B cell (primary cell): ENCODE results near the gene RMDN2. TPM values are rescaled to one million over a fixed set of nuclear protein-coding genes. Genes with fewer than 3 reads are reported as not detected.

Source experiments
- ATAC-seq: fragments of 200-7000 bp; cut with Tn5 transposase; one replicate; pipeline ENCODE4 v1.10.0; 2021; ENCODE audit warnings: low read depth, mild to moderate bottlenecking, moderate number of reproducible peaks, moderate library complexity
- CTCF ChIA-PET: fragments of 350-600 bp; sonication (Branson Sonifier 250); formaldehyde crosslinking; loops from one replicate; lab custom pipeline; 2021; ENCODE audit warnings: antibody characterized with exemption, inconsistent platforms; lab: Charles Lee
- POLR2A ChIA-PET: fragments of 350-600 bp; sonication (Branson Sonifier 250); formaldehyde crosslinking; loops from one replicate; lab custom pipeline; 2021; ENCODE audit warnings: antibody characterized with exemption; lab: Charles Lee
- DNase-seq: peaks from one replicate; pipeline ENCODE4 v3.0.0; 2013
- H2AFZ ChIP-seq: 2 replicates; pipeline ENCODE4 v1.6.1; 2012; ENCODE audit warnings: mild to moderate bottlenecking, low read depth, low read length; ENCODE audit not compliant: insufficient read depth, poor library complexity, severe bottlenecking
- H3K27ac ChIP-seq, 2 donors: 1 replicate in 1 of 2; 2 replicates in 1 of 2; pipeline ENCODE4 v1.5.1; 2012 to 2013; ENCODE audit warnings: low read length in 2 of 2, mild to moderate bottlenecking in 2 of 2, moderate library complexity in 1 of 2
- H3K27me3 ChIP-seq, 4 experiments: fragments of 200-600 bp in 1 of 4; sonication (generic) in 1 of 4; replicated peaks in 1 of 4; 1 replicate in 2 of 4; 2 replicates in 2 of 4; pipeline versions ENCODE4 v1.6.1 to v1.7.0; 2013 to 2016; ENCODE audit warnings: low read length in 3 of 4, mild to moderate bottlenecking in 2 of 4, mixed read lengths in 1 of 4, moderate library complexity in 1 of 4; ENCODE audit not compliant: insufficient read depth in 4 of 4, control insufficient read depth in 3 of 4; ENCODE audit errors: control extremely low read depth in 1 of 4
- H3K36me3 ChIP-seq, 2 experiments: replicated peaks in 1 of 2; 1 replicate in 1 of 2; 2 replicates in 1 of 2; pipeline versions ENCODE4 v1.6.1 to v1.7.1; 2013; ENCODE audit warnings: low read length in 1 of 2; ENCODE audit not compliant: insufficient read depth in 2 of 2, control insufficient read depth in 1 of 2; ENCODE audit errors: control extremely low read depth in 1 of 2, extremely low read depth in 1 of 2
- H3K4me1 ChIP-seq, 2 donors: fragments of 200-600 bp in 1 of 2; sonication (generic) in 1 of 2; 1 replicate in 1 of 2; 2 replicates in 1 of 2; pipeline versions ENCODE4 v1.5.1 to v1.6.1; 2013 to 2017; ENCODE audit warnings: low read length in 2 of 2; ENCODE audit not compliant: control insufficient read depth in 2 of 2, insufficient read depth in 2 of 2
- H3K4me2 ChIP-seq: replicated peaks from 2 replicates; pipeline ENCODE3; 2012; ENCODE audit warnings: mild to moderate bottlenecking, low read depth, low read length; ENCODE audit not compliant: poor library complexity, severe bottlenecking
- H3K4me3 ChIP-seq, 5 experiments: fragments of 200-600 bp in 1 of 5; sonication (generic) in 1 of 5; 1 replicate in 3 of 5; 2 replicates in 2 of 5; pipeline versions ENCODE4 v1.5.1 to v1.7.0; 2011 to 2016; ENCODE audit warnings: low read length in 4 of 5, mild to moderate bottlenecking in 4 of 5, low read depth in 2 of 5, control low read depth in 1 of 5, moderate library complexity in 1 of 5; ENCODE audit not compliant: insufficient read depth in 1 of 5; ENCODE audit errors: control extremely low read depth in 1 of 5, extremely low read depth in 1 of 5
- H3K79me2 ChIP-seq: fragments of 200-600 bp; sonication (generic); one replicate; pipeline ENCODE4 v1.6.0; 2016; ENCODE audit warnings: low read length; ENCODE audit not compliant: control insufficient read depth, insufficient read depth
- H3K9ac ChIP-seq: fragments of 200-600 bp; sonication (generic); 2 replicates; pipeline ENCODE4 v1.6.1; 2017; ENCODE audit warnings: mild to moderate bottlenecking, low read length, moderate library complexity
- H3K9me3 ChIP-seq, 3 donors: one replicate each; pipeline versions ENCODE4 v1.6.1 to v1.7.1; 2013; ENCODE audit warnings: low read length in 2 of 3; ENCODE audit not compliant: control insufficient read depth in 2 of 3, insufficient read depth in 1 of 3; ENCODE audit errors: control extremely low read depth in 1 of 3
- H4K20me1 ChIP-seq: 2 replicates; pipeline ENCODE4 v1.6.0; 2012; ENCODE audit warnings: mild to moderate bottlenecking, low read length; ENCODE audit not compliant: insufficient read depth, control insufficient read depth, poor library complexity, severe bottlenecking
- H3K27ac Mint-ChIP-seq: one replicate; pipeline ENCODE4 v1.8.0; 2021; ENCODE audit warnings: mixed read lengths
- H3K27me3 Mint-ChIP-seq: one replicate; pipeline ENCODE4 v1.8.0; 2021; ENCODE audit warnings: mixed read lengths
- H3K4me1 Mint-ChIP-seq: one replicate; pipeline ENCODE4 v1.8.0; 2021; ENCODE audit warnings: mixed read lengths
- H3K4me3 Mint-ChIP-seq: one replicate; pipeline ENCODE4 v1.8.0; 2021; ENCODE audit warnings: mixed read lengths
- H3K9me3 Mint-ChIP-seq: one replicate; pipeline ENCODE4 v1.8.0; 2022; ENCODE audit warnings: mixed read lengths; ENCODE audit not compliant: insufficient read depth
- EZH2 ChIP-seq: IDR thresholded peaks from 2 replicates; pipeline ENCODE4 v1.6.1; 2012; ENCODE audit warnings: borderline replicate concordance, low read depth, mild to moderate bottlenecking, moderate library complexity, low read length; ENCODE audit not compliant: insufficient read depth, poor library complexity, severe bottlenecking
- WGBS: methylation state at CpG from one replicate; pipeline ENCODE4 v1.1.5; 2013; ENCODE audit warnings: missing lambda C conversion rate; ENCODE audit not compliant: insufficient coverage; 5-methylcytosine and 5-hydroxymethylcytosine counted together
- intact Hi-C: fragments of 100-400 bp; cut with micrococcal nuclease; formaldehyde crosslinking; loops from one replicate; pipeline ENCODE4 v1.10.0; 2022
- polyA plus RNA-seq: library from polyadenylated mRNA; depleted of rRNA; stranded (reverse); fragments of >200 nt; gene quantifications from 2 replicates; pipeline ENCODE4 v1.2.3, GENCODE V29; 2012
- total RNA-seq, 2 donors: library from RNA; stranded (reverse); fragments of 120-200 nt in 1 of 2; gene quantifications; 1 replicate in 1 of 2; 2 replicates in 1 of 2; pipeline versions ENCODE4 v1.2.3 to v1.2.4, GENCODE V29; 2013 to 2022
- TF ChIP-seq, protein P1 (sequence below): fragments of 200-600 bp; IDR thresholded peaks from one replicate; pipeline ENCODE4 v1.8.0; 2022; ENCODE audit warnings: antibody characterized with exemption, mild to moderate bottlenecking

RMDN2 gene
- total and polyA plus RNA-seq, 2 donors (not counting 1 experiment from before 2014, with no cell fraction given): 6.4 to 6.6 TPM

DNA sequence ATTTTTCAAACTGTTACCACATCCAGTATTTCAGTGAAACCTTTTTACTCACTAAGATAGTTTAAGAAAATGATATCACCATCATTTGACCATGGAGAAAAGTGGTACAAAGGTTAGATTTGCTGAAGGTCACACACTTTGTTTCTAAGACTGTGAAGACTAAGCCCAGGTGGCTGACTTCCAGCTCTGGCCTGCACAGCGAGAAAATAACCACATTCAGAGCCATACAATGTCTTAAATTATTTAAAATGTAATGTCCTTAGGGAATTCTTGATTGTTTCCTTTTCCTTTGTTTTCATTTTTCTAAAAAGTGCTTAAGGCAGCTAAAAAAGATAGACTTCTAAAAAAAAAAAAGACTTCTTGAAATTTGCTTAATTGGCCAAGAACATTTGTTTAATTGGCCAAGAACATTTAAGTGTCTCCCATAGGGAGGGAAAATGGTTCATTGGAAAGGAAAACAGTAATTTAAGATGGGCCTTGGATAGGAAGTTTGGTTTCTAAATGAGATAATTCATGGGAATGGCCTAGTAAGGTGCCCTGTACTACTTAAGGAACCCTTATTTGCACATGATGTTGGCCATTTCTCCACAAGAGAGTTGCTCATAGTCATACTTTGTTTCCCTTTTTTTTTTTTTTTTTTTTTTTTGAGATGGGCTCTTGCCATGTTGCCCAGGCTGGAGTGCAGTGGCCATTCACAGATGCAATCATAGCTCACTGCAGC is 105.7 kb downstream of the RMDN2 start:
- Histone ChIP-seq H3K4me3 (no peak overlapping the region), H3K9ac (no peak overlapping the region), H3K36me3 (no peaks in the 10 kb centered on the region), H2AFZ (no peak overlapping the region), H3K9me3 (no peaks in the 10 kb centered on the region), H3K4me2 (no peak overlapping the region), H4K20me1 (no peaks in the 10 kb centered on the region), H3K79me2 (no peaks in the 10 kb centered on the region), H3K4me1 (no peaks in the 10 kb centered on the region), H3K27ac (no peak overlapping the region), H3K27me3 (peaks cover 0 to 4% (median 0%) of the 10 kb centered on the region in 4 experiments)
- no peak for TF ChIP-seq EZH2
- TF ChIP-seq, protein P1, sequence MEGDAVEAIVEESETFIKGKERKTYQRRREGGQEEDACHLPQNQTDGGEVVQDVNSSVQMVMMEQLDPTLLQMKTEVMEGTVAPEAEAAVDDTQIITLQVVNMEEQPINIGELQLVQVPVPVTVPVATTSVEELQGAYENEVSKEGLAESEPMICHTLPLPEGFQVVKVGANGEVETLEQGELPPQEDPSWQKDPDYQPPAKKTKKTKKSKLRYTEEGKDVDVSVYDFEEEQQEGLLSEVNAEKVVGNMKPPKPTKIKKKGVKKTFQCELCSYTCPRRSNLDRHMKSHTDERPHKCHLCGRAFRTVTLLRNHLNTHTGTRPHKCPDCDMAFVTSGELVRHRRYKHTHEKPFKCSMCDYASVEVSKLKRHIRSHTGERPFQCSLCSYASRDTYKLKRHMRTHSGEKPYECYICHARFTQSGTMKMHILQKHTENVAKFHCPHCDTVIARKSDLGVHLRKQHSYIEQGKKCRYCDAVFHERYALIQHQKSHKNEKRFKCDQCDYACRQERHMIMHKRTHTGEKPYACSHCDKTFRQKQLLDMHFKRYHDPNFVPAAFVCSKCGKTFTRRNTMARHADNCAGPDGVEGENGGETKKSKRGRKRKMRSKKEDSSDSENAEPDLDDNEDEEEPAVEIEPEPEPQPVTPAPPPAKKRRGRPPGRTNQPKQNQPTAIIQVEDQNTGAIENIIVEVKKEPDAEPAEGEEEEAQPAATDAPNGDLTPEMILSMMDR: no peak
- no peaks in the 10 kb centered on the region for H3K4me1 Mint-ChIP-seq
- H3K9me3 Mint-ChIP-seq: no peaks in the 10 kb centered on the region
- intact Hi-C loops: no loop called here
- POLR2A ChIA-PET: no interaction called here
- H3K27ac Mint-ChIP-seq: no peak overlapping the region
- ATAC-seq (no peak), DNase-seq (no peak)
- WGBS: no CpG with 5 or more reads among the region's 1 CpG
- peaks cover 8% of the 10 kb centered on the region for H3K27me3 Mint-ChIP-seq
- H3K4me3 Mint-ChIP-seq: no peak overlapping the region
- CTCF ChIA-PET: no interaction called here

DNA sequence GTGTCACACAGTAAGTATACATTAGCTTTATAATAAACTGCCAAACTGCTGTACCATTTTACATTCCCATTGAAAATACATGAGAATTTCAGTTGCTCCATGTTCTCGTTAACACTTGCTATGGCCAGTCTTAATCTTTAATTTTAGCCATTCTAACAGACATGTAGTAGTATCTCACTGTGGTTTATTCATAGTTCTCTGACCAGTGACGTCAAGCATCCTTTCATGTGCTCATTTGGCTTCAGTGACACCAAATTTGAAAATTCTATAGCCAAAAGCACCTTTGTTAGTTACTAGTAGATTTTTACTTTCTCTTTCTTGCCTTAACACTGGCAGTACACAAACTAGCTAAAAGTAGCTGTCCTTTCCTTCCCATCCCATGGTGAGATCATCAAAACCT is 107.9 kb downstream of the RMDN2 start:
- Histone ChIP-seq H3K27me3 (peaks cover 0 to 12% (median 7%) of the 10 kb centered on the region in 4 experiments), H3K4me1 (peaks cover 3 to 6% of the 10 kb centered on the region in 2 donors), H4K20me1 (no peaks in the 10 kb centered on the region), H2AFZ (no peak overlapping the region), H3K27ac (no peak overlapping the region), H3K9me3 (no peaks in the 10 kb centered on the region), H3K79me2 (no peaks in the 10 kb centered on the region), H3K4me2 (no peak overlapping the region), H3K4me3 (no peak overlapping the region), H3K36me3 (no peaks in the 10 kb centered on the region), H3K9ac (no peak overlapping the region)
- H3K4me3 Mint-ChIP-seq: no peak overlapping the region
- no peaks in the 10 kb centered on the region for H3K9me3 Mint-ChIP-seq
- peaks cover 28% of the 10 kb centered on the region for H3K27me3 Mint-ChIP-seq
- CTCF ChIA-PET: no interaction called here
- DNase-seq (no peak), ATAC-seq (no peak)
- TF ChIP-seq EZH2: no peak
- TF ChIP-seq, protein P1: no peak
- H3K4me1 Mint-ChIP-seq: peaks cover 5% of the 10 kb centered on the region
- POLR2A ChIA-PET: no interaction called here
- no peak overlapping the region for H3K27ac Mint-ChIP-seq
- intact Hi-C loops: no loop called here
- 100% methylated on average over 1 of the region's 2 CpGs for WGBS
